Upper lobe of left lung (tissue), 4 donors: ENCODE data around the gene AOC2.

ENCODE experiments used
- EP300 ChIP-seq, 4 donors: sonication (generic); formaldehyde crosslinking; IDR thresholded peaks; one replicate each; pipeline ENCODE4 v1.5.1; 2017; ENCODE audit warnings: antibody characterized with exemption in 4 of 4, control low read depth in 2 of 4
- POLR2A ChIP-seq, 4 donors: fragments of 450-650 bp; IDR thresholded peaks; one replicate each; pipeline ENCODE4 v1.5.1; 2016 to 2017; ENCODE audit warnings: antibody characterized with exemption in 4 of 4, mild to moderate bottlenecking in 2 of 4
- POLR2AphosphoS5 ChIP-seq, 2 donors: sonication (generic); formaldehyde crosslinking; IDR thresholded peaks; one replicate each; pipeline ENCODE4 v1.5.1; 2017; ENCODE audit warnings: antibody characterized with exemption in 2 of 2
- TF ChIP-seq, protein P1 (sequence below), 6 experiments: fragments of 450-650 bp in 4 of 6; fragments of 200-600 bp in 2 of 6; sonication (generic) in 2 of 6; IDR thresholded peaks; one replicate each; pipeline ENCODE4 v1.5.1; 2016 to 2019; ENCODE audit warnings: antibody characterized with exemption in 6 of 6

DNA sequence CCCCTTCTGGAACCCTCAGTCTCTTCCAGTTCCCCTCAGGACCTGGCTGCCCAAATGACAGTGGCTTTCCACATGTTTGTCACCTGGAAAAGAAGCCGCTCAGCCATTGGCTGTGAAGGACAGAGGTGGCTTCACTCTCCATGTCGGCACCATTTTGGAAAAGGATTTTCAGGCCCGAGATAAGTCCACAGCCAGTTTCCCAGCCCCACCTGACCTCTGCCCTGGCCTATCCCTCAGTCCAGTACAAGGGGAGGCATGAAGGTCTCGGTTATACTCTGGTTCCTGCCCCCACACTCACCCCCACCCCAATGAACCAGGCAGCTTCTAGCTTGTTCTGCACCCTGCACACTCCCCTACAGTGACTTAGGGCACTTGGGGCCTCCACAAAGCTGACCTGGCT lies 21.8 kb downstream of the AOC2 start:
- TF ChIP-seq POLR2AphosphoS5 (IDR thresholded peaks at IDR 0.05) (no peak), POLR2A (IDR thresholded peaks at IDR 0.05) (no peak), EP300 (IDR thresholded peaks at IDR 0.05) (no peak)
- TF ChIP-seq, protein P1, sequence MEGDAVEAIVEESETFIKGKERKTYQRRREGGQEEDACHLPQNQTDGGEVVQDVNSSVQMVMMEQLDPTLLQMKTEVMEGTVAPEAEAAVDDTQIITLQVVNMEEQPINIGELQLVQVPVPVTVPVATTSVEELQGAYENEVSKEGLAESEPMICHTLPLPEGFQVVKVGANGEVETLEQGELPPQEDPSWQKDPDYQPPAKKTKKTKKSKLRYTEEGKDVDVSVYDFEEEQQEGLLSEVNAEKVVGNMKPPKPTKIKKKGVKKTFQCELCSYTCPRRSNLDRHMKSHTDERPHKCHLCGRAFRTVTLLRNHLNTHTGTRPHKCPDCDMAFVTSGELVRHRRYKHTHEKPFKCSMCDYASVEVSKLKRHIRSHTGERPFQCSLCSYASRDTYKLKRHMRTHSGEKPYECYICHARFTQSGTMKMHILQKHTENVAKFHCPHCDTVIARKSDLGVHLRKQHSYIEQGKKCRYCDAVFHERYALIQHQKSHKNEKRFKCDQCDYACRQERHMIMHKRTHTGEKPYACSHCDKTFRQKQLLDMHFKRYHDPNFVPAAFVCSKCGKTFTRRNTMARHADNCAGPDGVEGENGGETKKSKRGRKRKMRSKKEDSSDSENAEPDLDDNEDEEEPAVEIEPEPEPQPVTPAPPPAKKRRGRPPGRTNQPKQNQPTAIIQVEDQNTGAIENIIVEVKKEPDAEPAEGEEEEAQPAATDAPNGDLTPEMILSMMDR (IDR thresholded peaks at IDR 0.05) = no peak
